Type B pancreatic cell (in vitro differentiated cells): ENCODE measurements around the gene RFX3. TPM values are rescaled to one million over a fixed set of nuclear protein-coding genes. Genes with fewer than 3 reads are reported as not detected.
A peak's percentile ranks its signal among the peaks of the same experiment; 100 is the strongest.

Experiments used
- DNase-seq: peaks from one replicate; pipeline ENCODE4 v3.0.0; 2021; ENCODE audit warnings: mixed read lengths; ENCODE audit not compliant: unreplicated experiment; ENCODE audit errors: extremely low spot score
- H3K27ac Mint-ChIP-seq: 2 replicates; pipeline ENCODE4 v1.8.0; 2021; ENCODE audit warnings: mild to moderate bottlenecking, mixed read lengths
- H3K27me3 Mint-ChIP-seq: 2 replicates; pipeline ENCODE4 v1.8.0; 2021; ENCODE audit warnings: mixed read lengths
- H3K36me3 Mint-ChIP-seq: 2 replicates; pipeline ENCODE4 v1.8.0; 2021; ENCODE audit warnings: mixed read lengths
- H3K4me1 Mint-ChIP-seq: one replicate; pipeline ENCODE4 v1.8.0; 2021; ENCODE audit warnings: mixed read lengths; ENCODE audit not compliant: unreplicated experiment
- H3K4me3 Mint-ChIP-seq: 2 replicates; pipeline ENCODE4 v1.8.0; 2021; ENCODE audit warnings: mild to moderate bottlenecking, mixed read lengths
- H3K9me3 Mint-ChIP-seq: 2 replicates; pipeline ENCODE4 v1.8.0; 2021; ENCODE audit warnings: mixed read lengths
- total RNA-seq: library from RNA; stranded (reverse); gene quantifications from 2 replicates; pipeline ENCODE4 v1.2.1, GENCODE V29; 2021; ENCODE audit warnings: low replicate concordance
- TF ChIP-seq, protein P1 (sequence below): fragments of 200-600 bp; sonication (generic); conservative IDR thresholded peaks from 2 replicates; pipeline ENCODE4 v1.5.0; 2021; ENCODE audit warnings: antibody characterized with exemption, mild to moderate bottlenecking

The RFX3 gene
- total RNA-seq, 1 donor from 2014 or later: 42.5 TPM

DNA sequence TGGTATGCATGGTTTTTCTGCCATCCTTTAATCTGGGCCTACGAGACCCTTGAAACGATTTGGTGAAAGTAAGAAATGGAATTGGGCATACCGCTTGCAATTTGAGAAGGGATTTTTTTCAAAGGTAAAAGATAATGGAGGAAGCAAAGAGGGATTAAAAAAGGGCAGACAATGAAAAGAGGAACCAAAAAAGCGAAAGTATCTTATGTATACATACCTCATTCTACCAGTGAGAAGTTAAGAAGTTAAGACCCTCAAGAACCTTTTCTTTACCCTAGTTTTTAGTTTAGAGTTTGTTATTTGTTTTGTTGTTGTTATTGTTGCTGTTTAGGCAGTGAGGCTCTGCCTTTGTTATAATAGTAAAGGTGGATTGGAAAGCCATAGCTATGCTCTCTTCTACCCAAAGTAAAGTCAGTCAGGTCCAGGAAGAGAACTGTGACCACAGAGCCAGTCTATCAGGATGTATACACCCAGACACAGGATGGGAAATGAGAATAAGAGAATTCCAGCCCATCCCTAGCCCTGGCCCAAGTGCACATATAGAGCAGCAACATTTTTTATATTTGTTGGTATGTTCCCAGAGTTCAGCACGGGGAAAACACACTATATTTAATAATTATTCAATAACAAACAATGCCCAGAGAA is 166.6 kb downstream of the RFX3 start:
- TF ChIP-seq, protein P1, sequence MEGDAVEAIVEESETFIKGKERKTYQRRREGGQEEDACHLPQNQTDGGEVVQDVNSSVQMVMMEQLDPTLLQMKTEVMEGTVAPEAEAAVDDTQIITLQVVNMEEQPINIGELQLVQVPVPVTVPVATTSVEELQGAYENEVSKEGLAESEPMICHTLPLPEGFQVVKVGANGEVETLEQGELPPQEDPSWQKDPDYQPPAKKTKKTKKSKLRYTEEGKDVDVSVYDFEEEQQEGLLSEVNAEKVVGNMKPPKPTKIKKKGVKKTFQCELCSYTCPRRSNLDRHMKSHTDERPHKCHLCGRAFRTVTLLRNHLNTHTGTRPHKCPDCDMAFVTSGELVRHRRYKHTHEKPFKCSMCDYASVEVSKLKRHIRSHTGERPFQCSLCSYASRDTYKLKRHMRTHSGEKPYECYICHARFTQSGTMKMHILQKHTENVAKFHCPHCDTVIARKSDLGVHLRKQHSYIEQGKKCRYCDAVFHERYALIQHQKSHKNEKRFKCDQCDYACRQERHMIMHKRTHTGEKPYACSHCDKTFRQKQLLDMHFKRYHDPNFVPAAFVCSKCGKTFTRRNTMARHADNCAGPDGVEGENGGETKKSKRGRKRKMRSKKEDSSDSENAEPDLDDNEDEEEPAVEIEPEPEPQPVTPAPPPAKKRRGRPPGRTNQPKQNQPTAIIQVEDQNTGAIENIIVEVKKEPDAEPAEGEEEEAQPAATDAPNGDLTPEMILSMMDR: no peak
- Mint-ChIP-seq H3K4me1 (peaks cover 7% of the 10 kb centered on the region), H3K27ac (no peak overlapping the region), H3K27me3 (no peaks in the 10 kb centered on the region), H3K4me3 (no peak overlapping the region), H3K36me3 (no peaks in the 10 kb centered on the region), H3K9me3 (no peaks in the 10 kb centered on the region)
- DNase-seq: no peak

DNA sequence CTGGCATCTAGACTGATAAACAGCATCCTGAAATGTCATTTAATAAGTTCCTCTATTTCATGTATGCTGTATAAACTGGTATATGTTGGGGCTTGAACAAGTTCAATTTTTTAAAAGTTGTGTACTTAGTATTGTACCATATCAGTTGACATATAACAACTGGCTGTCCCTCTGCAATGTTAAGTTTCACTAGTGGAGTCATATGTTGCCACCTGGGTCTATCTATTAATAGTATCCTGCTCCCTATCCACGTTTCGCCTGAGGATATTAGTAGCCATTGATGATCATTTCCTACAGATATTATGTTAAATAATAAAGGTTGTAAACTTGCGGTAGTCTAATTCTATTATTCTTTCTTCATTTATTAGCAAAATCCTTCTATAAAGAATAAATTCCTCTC is 177.6 kb downstream of the RFX3 start:
- TF ChIP-seq, protein P1: no peak
- H3K9me3 Mint-ChIP-seq: peaks cover 11% of the 10 kb centered on the region
- H3K27ac Mint-ChIP-seq: no peak overlapping the region
- no peak overlapping the region for H3K4me3 Mint-ChIP-seq
- H3K36me3 Mint-ChIP-seq: peaks cover 14% of the 10 kb centered on the region
- DNase-seq: no peak
- peaks cover 9% of the 10 kb centered on the region for H3K4me1 Mint-ChIP-seq
- no peaks in the 10 kb centered on the region for H3K27me3 Mint-ChIP-seq

GRCh38 chr9:3346549-3346948 is 179.3 kb downstream of the RFX3 start:
- Mint-ChIP-seq H3K27me3 (no peaks in the 10 kb centered on the region), H3K36me3 (peaks cover 9% of the 10 kb centered on the region), H3K27ac (peak overlapping the region; percentile 49)

GRCh38 chr9:3343671-3344070 is 182.1 kb downstream of the RFX3 start:
- Mint-ChIP-seq H3K27me3 (no peaks in the 10 kb centered on the region), H3K4me3 (no peak overlapping the region), H3K27ac (no peak overlapping the region), H3K9me3 (no peaks in the 10 kb centered on the region), H3K36me3 (peaks cover 5% of the 10 kb centered on the region), H3K4me1 (peaks cover 9% of the 10 kb centered on the region)
- TF ChIP-seq, protein P1: no peak
- no peak for DNase-seq

More at GRCh38 chr9:3346549-3346948, 179.3 kb downstream of the RFX3 start:
- no peak overlapping the region for H3K4me3 Mint-ChIP-seq
- TF ChIP-seq, protein P1: no peak
- H3K4me1 Mint-ChIP-seq: peaks cover 9% of the 10 kb centered on the region
- no peak for DNase-seq
- H3K9me3 Mint-ChIP-seq: peaks cover 11% of the 10 kb centered on the region

DNA sequence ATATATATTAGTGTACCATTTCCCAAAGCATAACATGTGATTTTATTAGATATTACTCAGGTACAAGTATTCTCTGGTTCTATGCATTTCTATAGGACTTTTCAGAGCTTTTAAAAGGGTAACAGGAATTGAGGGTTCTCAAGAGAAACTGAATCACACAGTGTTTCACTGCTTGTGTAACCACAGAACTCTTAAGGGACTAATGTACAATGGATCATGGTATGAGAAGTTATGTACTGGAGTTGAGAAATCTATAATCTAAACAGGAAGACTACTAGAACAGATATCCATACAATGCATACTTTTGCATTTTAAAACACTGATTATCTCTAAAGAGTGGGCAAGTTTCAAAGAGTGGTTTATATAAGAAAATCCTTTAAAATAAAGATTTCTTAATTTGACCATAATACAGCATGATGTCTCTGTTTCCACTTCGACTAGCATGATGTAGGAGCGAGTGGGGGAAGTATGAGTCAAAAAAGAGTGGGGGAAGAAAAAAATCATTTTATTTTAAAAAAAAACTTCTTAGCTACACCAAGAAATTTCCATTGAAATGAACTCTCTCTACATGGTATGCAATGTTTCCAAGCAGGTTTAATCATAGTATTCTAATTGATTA is 183.5 kb downstream of the RFX3 start:
- Mint-ChIP-seq H3K4me1 (peaks cover 9% of the 10 kb centered on the region), H3K4me3 (no peak overlapping the region), H3K27me3 (no peaks in the 10 kb centered on the region), H3K27ac (no peak overlapping the region), H3K36me3 (peaks cover 5% of the 10 kb centered on the region), H3K9me3 (no peaks in the 10 kb centered on the region)
- DNase-seq: no peak
- TF ChIP-seq, protein P1: no peak
